ENCODE results near the gene CDYL2.

DNA sequence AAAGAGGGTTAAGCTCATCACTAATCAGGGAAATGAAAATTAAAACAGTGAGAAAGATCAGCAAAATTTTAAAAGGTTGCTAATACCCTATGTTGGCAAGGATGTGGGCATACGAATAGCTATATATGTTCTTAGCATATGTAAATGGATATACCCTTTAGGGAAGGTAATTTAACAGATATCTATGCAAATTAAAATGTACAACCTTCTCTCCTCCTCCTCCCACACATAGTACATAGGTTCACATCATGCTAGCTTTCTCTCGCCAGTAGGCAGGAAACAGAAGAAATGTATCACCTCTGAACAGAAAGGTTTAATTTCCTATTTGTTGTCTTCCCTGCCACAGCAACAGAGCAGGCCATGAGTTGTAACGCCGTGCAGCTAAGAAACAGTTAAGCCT lies 103.8 kb downstream of the CDYL2 start:
- no peak for TF ChIP-seq POLR2A (IDR thresholded peaks at IDR 0.05)
- TF ChIP-seq, protein P1, sequence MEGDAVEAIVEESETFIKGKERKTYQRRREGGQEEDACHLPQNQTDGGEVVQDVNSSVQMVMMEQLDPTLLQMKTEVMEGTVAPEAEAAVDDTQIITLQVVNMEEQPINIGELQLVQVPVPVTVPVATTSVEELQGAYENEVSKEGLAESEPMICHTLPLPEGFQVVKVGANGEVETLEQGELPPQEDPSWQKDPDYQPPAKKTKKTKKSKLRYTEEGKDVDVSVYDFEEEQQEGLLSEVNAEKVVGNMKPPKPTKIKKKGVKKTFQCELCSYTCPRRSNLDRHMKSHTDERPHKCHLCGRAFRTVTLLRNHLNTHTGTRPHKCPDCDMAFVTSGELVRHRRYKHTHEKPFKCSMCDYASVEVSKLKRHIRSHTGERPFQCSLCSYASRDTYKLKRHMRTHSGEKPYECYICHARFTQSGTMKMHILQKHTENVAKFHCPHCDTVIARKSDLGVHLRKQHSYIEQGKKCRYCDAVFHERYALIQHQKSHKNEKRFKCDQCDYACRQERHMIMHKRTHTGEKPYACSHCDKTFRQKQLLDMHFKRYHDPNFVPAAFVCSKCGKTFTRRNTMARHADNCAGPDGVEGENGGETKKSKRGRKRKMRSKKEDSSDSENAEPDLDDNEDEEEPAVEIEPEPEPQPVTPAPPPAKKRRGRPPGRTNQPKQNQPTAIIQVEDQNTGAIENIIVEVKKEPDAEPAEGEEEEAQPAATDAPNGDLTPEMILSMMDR (IDR thresholded peaks at IDR 0.05) = no peak

All from stomach (tissue), 4 donors.